DMS53 (cell line): Measurements from ENCODE around the gene DNASE1L3.
"Not testable (repeated sequence)": the region's sequence is repeated elsewhere in the genome, so short reads cannot be mapped to it uniquely, and the experiment has no call there.

ENCODE experiments used
- DNase-seq: peaks from one replicate; lab custom pipeline; 2025; lab: John Stamatoyannopoulos, UW

The DNASE1L3 gene

DNA sequence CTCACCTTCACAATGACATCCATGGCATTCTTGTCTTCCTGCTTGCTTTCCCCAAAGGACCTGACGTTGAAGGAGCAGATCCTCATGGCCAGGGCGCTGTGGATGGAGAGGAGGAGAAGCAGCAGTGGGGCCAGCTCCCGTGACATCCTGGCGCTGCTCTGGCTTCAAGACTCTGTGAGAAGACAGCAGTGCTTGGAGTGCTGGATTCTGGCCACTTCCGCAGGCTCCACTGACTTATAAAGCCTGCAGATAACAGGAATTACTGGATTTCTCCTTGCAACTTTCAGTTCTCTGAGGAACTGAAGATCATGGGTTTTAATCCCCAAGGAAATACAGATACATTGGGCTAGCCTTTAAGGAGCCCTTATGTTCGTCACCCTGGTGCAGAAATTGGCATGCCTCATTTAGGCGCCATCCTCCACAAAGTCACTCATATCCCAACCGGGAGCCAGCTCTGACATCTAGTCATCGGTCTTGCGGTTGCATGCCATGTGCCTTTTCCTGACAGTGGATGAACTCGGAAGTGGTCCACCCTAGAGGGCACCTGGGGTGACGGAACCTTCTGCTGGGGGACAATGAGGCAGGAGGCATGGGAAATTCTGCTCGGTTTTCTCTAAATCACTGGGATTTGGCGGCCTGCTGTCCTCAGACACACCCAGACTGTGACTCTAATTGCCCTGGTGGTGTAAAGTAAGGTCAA, at the start of gene DNASE1L3:
Gene DNASE1L3, minus strand, starts transcription at position 212 of the 700 bp plus-strand sequence. Its CDS starts 66 bp downstream, at position 146.
- no peak for DNase-seq

DNA sequence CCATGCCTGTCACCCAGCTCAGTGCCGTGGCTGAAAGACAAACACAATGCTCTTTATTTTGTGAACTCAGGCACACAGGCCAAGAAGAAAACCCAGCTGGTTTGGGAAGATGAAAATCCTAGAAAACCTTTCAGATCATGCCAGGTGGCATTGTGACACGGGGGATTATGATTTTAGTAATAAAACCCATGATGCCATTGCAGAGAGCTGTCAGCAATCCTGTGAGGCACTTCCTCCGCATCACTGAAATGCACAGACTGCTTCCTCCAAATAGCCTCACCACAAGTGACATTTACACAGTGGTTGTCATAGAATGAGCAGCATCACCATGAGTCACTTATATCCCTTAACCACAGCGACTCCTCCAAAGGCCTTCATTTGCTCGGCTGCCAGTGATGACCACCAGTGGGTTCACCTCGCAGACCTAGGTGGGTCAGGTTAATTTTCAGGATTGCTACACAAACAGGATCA, 49.5 kb upstream of the DNASE1L3 start:
- DNase-seq = no peak

DNA sequence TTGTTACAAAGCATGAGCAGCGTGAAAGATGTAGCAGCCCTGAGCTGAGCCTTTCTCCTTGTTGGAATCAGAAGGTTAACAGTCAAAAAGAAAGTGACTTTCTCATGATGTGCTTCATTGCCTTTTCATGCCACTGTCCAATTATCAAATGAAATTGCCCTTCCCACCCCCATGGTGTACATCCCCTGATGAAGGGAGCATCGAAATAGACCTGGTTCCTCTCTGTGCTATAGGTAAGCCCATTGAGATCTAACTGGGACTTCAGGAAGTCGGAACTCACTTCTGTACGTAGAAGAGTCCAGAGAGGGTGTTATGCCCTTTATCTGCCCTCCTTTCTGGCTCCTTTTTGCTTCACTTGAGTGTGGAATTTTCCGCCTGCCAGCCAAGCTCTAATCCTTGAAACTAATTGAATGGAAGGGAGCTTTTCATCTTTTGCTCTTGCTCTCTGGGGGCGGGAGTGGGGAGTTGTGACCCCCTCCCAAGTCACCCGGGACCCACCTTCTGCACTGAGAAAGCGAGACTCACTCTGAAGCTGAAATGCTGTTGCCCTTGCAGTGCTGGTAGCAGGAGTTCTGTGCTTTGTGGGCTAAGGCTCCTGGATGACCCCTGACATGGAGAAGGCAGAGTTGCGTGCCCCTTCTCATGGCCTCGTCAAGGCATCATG, 47.8 kb upstream of the DNASE1L3 start:
- no peak for DNase-seq

DNA sequence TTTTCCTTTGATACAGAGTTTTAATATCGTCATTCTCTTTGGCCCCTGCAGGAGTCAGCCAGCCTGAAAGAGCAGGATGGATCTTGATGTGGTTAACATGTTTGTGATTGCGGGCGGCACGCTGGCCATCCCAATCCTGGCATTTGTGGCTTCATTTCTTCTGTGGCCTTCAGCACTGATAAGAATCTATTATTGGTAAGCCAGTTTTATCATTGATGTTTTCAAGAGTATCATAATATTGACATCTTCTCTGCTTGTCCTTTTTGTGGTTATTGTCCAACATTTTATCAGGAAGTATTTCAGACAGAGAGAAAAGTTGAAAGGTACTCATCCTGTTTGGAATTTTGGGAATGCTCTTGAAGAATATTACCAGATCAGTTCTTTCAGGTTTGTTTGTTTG, 45.7 kb upstream of the DNASE1L3 start:
- DNase-seq = no peak

- no peak for DNase-seq
Measured at GRCh38 chr3:58256061-58256460, 45.3 kb upstream of the DNASE1L3 start.

DNA sequence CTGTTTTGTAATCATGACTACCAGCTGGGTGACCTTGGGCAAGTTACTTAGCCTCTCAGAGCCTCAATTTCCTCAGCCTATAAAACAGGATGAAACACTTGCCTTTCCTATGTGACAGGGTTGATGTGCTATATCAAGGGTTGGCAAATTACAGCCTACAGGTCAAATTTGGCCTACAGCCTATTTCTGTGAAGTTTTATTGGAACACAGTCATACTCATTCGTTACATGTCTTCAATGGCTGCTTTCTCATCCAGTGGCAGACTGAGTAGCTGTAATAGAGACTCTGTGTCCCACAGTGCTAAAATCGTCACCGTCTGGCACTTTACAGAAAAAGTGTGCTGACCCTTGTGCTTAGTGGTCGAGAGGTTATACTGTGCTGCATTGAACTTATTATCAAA, 43.4 kb upstream of the DNASE1L3 start:
- no peak for DNase-seq

GRCh38 chr3:58251631-58252035, 40.9 kb upstream of the DNASE1L3 start:
- no peak for DNase-seq

DNA sequence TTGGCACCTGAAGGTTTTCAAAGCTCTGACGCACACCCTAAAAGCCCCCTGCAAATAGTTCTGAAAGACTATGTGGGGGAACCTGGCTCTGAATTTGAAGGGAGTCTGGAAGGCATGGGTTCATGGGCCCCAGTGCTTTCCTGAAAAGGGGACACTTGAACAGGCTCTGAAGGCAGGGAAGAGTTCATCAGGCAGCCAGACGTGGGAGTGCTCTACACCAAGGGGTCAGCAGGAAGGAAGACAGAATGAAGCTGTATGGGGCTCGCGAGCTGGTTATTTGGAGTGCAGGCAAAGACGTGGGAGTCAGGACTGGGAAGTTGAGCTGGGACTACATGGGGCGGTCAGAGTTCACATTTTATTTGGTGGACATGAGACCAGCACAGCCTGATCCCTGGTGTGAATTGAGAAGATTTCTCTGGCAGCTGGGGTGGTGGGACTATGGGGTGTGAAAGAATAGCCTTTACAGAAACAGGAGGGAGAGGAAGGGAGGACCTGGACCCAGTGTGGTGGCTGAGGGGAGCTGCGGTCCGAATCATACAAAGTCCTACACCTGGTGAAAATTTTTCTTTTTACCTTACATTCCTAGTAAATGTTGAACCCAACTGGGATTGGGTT, 39.4 kb upstream of the DNASE1L3 start:
- DNase-seq = no peak

GRCh38 chr3:58249358-58250092, 38.8 kb upstream of the DNASE1L3 start:
- DNase-seq = no peak

- DNase-seq = no peak
Measured at GRCh38 chr3:58246148-58247047, 35.6 kb upstream of the DNASE1L3 start.

GRCh38 chr3:58243976-58244585, 33.3 kb upstream of the DNASE1L3 start:
- no peak for DNase-seq

DNA sequence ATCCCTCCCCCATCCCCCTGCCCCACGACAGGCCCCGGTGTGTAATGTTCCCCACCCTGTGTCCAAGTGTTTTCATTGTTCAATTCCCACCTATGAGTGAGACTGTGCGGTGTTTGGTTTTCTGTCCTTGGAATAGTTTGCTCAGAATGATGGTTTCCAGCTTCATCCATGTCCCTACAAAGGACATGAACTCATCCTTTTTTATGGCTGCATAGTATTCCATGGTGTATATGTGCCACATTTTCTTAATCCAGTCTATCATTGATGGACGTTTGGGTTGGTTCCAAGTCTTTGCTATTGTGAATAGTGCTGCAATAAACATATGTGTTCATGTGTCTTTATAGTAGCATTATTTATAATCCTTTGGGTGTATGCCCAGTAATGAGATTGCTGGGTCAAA, 32.1 kb upstream of the DNASE1L3 start:
- not testable (repeated sequence) for DNase-seq

GRCh38 chr3:58242340-58242739, 31.6 kb upstream of the DNASE1L3 start:
- no peak for DNase-seq

DNA sequence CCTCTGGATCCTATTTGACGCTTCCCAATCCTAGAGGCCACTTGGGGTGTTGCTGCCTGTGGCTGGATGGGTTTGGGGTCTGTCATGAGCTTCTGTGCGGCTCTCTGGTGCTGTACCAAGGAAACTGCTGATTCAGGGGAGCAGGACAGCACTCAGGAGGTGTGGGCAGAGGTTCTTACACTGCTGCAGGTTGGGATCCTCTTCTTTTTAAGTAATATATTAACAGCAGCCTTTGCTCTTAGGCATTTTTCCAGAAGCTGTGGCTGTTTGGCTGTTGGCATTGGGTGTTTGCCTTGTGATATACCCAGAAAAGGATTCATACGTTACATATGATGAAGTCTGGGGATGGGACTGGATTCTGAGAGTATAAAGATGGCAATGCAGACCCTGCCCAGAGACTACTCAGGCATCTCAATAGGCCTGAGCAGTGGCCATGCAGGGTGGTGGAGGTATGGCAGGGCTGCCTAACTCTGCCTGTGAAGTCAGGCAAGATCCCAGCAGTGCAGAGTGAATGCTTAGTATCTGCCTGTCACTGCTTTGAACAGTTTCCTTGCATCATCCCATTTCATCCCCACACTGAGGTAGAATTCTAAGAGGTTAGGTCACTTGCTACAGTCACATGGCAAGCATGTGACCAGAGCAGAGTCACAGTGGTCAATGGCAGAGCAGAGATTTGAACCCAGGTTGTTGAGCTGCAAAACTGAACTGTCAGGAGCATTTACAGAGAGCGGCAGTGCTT, 30.7 kb upstream of the DNASE1L3 start:
- DNase-seq = no peak

GRCh38 chr3:58238830-58239229, 28.1 kb upstream of the DNASE1L3 start:
- no peak for DNase-seq

DNA sequence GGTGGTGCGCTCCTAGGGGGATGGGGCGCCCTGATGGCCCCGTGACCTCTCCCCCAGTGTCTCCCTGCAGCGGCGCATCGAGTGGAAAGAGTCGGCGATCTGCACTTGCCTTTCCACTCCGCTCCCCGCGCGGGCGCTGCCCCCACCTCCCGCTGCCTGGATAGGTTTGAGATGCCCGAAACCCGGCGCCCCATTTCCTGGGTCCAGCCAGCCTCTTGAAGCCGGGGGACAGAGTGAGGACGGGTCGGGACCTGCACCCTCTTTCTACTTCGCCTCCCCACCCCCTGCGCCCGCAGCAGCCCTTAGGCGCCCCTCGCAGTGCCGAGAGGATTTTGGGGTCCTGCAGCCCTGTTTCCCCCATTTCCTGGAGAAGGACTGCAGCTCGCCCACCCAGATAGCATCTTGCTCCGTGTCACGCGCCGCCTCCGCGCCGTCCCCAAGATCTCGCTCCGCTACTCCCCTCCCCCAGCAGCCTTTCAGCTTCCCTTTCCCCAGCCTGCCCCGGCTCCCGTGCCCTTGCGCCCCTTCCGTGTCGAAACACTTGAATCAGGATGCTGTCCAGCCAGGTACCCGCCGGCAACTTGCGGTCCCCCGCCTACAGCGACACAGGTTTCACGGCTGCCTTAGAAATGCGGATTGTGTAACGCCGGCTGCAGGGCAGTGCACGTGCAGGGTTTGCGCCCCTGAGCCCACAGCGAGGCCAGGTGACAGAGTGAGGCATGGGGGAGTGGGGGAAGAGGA, 27.3 kb upstream of the DNASE1L3 start:
- DNase-seq = peak; percentile 62

GRCh38 chr3:58237238-58237940, 26.6 kb upstream of the DNASE1L3 start, which contains the start of gene ABHD6:
TSS of gene ABHD6 (plus strand) at chr3:58237792. CDS start at chr3:58256587, 18,795 bp downstream.
- DNase-seq = peak; percentile 70

DNA sequence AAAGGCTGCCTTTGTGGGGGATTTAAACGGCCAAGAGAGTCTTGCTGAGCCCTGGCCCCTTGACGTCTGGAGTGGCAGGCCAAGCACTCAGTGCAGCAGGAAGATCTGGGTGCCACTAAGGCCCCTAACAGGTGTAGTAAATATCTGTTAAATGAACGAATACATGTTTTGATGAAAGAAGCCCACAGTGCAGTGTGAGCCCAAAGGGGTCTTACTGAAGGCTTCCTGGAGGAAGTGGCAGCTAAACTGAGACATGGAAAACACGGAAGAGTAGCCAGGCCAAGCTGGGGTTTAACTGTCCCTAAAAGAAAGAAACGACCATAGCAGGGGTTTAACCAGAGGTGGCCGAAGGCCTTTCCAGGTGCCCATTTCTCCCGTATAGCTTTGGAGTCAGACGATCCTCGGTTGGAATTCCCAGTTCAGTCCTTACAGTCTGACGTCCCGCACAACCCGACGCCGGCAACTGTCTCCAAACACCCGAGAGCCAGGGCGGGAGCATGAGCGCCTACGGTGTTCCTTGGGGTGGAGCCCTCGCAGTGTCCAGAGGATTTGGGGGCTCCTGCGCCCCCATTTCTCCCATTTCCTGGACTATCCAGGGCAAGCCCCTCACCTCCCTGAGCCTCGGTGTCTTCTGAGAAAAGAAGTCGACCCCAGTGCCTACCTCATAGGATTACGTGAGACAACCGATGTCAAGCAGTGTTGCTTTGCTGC, 25.9 kb upstream of the DNASE1L3 start:
- peak; percentile 18 for DNase-seq
